GM21515 (cell line): ENCODE results near the gene CD74.
"Not testable (repeated sequence)": the region's sequence is repeated elsewhere in the genome, so short reads cannot be mapped to it uniquely, and the experiment has no call there.

Experiments used
- ATAC-seq: cut with Tn5 transposase; IDR thresholded peaks from one replicate; pipeline ENCODE4 v1.9.1; 2021; ENCODE audit not compliant: unreplicated experiment

The CD74 gene

DNA sequence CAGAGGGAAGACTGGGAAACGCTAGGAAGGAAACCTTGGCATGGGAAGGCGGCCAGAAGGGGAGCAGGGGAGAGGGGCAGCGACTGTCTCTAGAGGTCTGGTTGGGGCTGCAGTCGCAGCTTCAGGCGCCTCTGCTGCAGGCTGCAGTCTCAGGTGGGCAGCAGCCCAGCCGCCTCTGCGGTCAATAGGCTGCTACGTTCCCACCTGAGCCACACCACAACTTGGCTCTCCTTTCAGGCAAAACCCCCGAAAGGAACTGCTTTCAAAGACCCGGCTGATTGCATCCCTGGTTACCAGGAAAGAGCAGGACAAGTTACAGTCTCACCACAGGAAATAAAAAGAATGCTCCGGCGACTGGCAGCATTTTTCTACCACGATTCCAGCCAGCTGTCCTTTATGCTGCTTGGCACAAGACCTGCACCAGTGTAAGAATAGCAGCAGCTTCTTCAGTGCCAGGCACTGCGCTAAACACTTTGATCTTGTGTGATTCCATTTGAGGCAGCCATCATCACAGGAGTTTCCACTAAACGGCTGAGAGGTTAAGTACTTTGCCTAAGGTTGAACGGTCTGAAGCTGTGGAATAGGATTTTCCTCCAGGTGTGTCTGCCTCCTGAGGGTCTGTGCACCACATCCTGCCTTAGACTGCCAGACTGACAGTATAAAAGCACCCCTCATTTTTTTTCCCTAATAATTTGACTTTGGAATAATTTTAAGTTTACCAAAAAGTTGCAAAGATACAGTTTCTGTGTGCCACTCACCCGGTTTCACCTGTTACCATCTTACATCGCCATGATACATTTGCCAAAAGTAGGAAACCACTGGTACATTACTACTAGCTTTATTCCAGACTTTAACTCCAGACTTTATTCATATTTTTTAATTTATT is 29.3 kb upstream of the CD74 start:
- ATAC-seq: no peak

DNA sequence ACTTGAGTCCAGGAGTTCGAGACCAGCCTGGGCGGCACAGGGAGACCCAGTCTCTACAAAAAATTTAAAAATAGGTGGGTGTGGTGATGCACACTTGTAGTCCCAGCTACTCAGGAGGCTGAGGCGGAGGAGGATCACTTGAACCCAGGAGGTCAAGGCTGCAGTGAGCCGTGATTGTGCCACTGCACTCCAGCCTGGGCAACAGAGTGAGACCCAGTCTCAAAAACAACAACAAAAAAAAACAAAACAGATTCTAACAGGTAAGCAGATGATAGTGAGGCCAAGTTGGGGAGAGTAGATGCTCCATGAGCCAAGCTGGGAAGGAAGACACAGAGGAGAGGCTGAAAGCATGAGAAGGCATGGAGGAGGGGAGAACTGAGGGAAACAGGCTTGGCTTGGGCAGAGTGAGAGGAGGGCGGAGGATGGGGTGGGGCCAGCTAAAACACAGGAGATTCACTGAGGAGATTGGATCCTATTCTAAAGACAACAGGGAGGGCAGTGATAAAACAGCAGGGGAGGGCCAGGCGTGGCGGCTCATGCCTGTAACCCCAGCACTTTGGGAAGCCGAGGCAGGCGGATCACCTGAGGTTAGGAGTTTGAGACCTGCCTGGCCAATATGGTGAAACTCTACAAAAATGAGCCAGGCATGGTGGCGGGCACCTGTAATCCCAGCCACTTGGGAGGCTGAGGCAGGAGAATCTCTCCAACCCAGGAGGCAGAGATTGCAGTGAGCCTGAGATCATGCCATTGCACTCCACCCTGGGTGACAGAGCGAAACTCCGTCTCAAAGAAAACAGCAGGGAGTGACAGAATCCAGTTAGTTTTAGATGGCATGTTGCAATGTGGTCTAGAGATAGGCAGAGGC is 28.5 kb upstream of the CD74 start:
- ATAC-seq: no peak

DNA sequence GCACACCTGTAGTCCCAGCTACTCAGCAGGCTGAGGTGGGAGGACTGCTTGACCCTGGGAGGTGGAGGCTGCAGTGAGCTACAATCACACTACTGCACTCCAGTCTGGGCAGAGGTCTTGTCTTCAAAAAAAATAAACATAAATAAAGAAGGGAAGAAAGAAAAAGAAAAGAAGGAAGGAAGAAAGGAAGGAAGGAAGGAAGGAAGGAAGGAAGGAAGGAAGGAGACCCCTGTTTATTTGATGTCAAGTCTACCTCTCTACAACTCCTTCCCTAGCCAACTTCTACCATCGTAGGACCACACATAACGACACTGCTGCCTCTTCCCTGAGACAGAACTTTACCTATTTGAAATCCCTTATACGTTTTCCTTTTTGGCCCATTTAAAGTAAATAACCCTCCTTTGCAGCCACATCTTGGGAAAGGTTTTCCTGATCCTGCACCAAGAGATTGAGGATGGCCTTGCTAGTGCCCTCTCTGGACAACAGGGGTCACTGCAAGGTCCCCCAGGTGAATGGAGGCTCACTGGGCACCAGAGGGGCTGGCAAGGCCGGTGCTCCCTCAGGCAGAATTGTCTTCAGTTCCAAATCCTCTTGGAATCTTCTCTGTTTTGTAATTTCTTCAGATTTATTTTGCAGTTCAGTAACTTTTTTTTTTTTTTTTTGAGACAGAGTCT is 26.3 kb upstream of the CD74 start:
- ATAC-seq: no peak

DNA sequence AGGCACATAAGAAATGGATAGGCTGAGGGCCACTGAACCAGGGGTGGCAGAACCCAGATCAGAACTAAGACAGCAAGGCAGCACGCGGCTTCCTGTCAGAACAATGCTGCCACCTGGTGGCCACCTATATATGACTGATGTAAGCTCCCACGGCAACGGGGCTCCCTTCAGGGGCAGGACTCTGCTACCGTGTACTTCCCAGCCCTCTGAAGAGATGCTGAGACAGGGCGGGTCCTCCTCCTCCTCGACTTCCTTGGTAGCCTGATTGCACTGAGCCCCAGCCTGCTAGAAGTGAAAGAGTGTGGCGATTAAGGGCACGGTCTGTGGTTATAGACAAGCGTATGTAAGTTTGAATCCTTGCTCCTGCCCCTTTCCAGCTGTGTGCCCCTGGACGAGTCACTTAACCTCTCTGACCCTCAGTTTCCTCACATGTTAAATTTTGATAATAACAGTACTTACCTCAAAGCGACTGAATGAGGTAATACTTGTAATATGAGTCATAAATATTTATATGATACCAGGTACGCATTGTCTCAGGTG is 23.5 kb upstream of the CD74 start:
- ATAC-seq: peak; percentile 86

DNA sequence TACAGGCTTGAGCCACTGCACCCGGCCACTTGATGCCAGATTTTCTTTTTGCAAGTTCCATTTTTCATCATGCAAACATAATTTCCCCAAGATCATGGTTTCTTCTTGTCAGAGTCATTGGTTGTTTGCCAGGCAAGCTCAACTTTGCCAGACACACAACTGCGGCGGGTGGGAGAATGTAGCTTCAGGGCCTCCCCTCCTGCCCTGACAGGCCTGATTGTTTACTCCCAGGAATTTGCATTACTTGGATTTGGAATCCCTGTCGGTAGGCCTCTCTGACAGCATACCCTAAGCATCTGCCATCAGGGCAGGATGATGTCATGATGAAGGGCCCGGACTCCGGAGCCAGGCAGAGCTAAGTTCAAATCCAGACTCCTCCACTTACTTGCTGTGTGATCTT is 21.8 kb upstream of the CD74 start:
- no peak for ATAC-seq

DNA sequence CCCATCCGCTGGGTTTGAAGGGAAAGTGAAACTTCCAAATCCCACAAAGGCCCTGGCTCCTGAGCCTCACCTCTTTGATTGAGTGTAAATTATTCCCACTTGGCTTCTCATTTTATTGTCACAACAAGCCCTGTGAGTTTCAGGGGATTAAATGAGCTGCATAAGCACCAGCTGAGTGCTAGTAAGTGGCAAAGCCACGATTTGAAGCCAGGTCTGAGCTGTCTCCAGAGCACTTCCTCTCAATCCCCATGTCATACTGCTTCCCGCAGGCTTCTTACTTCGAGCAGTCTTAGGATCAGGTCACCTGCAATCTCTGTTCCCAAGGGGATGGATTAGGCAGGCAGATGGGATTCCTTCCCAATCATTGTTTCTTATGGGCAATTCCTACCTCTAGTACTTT is 18.9 kb upstream of the CD74 start:
- no peak for ATAC-seq

DNA sequence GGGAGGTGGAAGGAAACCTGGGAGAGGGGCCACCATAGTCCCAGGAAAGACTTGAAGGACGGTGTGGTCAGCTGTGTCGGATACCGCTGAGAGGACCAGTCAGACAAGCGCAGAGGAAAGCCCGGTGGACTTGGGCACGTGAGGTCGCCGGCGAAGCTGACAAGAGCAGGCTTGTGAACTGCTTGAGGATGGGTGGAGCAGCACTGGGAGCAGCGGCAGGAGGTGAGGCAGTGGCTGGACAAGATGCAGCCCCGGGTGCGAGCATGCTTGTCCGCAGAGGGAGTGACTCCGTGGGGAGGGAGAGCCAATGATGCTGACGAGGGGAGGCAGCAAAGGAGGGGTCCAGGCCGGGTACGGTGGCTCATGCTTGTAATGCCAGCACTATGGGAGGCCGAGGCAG is 18.3 kb upstream of the CD74 start:
- ATAC-seq: no peak

DNA sequence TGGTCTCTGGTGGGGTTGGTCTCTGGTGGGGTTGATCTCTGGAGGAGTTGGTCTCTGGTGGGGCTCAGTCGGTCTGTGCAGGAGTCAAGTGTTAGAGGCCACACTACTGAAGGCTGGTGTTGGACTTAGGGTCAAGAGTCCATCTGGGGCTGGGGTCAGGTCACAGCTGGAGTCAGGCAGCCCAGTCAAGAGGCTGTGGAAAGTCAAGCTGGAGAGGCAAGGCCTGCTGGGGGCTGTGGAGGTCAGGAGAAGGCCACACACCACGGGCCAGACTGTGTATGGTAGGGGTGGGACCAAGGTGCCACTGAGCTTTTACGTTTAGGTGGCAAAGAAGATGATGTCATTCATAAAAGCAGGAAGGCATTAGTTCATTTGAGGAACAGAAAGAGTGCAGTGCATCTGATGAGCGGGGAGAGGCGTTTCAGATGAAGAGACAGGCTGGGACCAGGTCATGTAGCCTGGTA is 16.7 kb upstream of the CD74 start:
- ATAC-seq: no peak

DNA sequence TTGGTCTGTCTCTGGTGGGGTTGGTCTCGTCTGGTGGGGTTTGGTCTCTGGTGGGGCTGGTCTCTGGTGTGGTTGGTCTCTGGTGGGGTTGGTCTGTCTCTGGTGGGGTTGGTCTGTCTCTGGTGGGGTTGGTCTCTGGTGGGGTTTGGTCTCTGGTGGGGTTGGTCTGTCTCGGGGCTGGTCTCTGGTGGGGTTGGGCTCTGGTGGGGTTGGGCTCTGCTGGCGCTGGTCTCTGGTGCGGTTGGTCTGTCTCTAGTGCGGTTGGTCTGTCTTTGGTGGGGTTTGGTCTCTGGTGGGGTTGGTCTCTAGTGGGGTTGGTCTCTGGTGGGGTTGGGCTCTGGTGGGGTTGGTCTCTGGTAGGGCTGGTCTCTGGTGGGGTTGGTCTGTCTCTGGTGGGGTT is 16.3 kb upstream of the CD74 start:
- no peak for ATAC-seq

DNA sequence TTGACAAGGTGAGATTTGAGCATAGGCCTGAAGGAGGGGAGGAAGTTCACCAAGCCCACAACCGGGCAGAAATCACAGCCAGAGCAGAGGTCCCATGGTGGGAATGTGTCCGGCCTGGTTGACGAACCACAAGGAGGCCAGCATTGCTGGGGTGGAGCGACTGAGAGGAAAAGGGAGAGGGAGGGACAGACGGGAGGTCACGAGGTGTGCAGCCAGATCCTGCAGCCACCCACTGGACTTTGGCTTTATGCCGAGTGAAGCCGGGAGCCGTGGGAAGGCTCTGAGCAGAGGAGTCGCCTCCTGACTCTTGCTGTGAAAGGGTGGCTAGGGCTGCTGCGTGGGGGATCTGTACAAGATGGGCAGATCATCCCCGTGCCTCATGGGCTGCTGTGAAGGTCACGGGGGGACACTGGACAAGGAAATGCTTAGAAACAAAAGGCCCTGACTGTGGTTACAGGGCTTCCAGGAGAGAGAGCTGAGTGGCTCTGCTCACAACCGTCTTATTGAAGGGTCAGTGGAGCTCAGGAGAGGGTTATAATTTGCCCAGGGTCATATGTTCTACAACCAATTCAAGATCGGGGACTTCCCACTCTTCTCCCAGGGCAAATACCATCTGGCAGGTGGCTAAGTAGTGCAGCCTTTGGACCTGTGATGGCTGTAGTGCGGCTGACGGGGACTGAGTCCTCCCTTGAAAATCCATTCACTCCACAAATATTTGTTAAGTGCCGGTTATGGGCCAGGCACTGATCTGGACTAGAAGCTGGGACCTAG is 15.6 kb upstream of the CD74 start:
- no peak for ATAC-seq

DNA sequence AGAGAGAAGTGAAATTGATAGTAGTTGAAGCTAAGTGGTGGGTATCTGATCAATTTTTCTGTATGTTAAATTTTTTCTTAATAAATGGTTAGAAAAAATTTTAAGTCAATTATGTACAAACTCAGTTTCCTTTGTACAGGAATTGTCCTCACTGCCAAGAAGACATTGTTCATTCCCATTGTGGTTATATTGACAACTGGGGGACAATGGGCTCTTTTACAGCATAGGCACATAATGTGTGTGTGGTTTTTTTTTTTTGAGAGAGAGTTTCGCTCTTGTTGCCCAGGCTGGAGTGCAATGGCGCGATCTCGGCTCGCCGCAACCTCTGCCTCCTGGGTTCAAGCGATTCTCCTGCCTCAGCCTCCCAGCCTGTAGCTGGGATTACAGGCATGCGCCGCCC is 13.5 kb upstream of the CD74 start:
- ATAC-seq: not testable (repeated sequence)

DNA sequence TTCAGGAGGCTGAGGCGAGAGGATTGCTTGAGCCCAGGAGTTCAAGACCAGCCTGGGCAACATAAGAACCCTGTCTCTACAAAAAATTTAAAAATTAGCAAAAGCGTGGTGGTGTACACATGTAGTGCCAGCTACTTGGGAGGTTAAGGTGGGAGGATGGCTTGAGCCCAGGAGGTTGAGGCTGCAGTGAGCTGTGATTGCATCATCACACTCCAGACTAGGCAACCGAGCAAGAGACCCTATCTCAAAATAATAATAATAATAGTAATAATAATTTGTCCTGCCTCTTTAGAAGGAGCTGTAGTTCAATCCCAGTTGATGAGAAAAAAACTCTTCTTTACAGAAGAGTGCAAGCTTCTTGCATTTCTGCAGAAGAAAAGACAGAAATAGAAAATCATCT is 10.0 kb upstream of the CD74 start:
- no peak for ATAC-seq

DNA sequence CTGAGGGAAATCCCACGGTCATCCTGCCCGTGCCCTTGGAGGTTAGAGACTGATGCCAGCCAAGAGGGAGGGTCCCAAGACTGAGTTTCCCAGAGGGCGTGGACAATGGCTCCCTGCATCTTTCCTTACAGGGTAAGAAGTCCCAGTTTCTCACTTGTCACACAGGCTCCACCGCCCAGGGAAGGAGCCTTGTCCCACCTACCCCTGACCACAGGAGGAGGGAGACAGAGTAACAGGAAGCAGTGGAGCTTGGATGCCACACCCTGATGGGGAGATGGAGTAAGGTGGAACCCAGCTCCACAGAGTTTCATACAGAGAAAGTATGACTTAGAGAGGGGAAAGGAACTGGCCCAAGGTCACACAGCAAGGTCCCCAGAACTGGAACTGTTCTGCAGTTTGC is 9.4 kb upstream of the CD74 start:
- no peak for ATAC-seq

DNA sequence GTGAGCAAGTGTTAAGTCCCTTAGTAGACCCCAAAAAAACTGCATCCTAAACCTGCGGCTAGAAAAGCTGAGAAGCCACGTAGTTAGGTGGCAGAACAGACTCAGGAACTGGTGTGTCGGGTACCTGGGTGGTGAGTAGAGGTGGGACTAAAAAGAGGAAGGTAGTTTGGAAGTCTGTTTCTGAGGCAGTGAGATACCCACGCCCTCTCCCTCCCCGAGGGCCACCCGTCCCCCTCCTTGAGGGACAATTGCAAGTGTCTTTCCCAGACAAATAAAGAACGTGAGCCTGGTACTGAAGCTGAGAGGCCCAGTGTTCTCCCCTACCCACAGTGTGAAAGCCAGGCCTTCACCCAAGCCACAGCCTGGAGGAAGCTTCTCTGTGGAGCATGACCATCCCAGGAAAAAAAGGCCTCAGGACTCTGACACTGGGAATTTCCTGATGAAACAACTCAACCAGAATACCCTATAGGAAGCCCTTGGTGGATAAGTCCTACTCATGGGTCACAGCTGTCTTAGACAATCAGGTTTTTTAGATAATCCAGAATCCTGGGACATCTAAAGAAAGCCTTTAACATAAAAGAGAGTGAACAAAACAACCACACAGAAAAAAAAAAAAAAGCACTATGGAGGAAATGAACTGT is 7.0 kb upstream of the CD74 start:
- no peak for ATAC-seq

DNA sequence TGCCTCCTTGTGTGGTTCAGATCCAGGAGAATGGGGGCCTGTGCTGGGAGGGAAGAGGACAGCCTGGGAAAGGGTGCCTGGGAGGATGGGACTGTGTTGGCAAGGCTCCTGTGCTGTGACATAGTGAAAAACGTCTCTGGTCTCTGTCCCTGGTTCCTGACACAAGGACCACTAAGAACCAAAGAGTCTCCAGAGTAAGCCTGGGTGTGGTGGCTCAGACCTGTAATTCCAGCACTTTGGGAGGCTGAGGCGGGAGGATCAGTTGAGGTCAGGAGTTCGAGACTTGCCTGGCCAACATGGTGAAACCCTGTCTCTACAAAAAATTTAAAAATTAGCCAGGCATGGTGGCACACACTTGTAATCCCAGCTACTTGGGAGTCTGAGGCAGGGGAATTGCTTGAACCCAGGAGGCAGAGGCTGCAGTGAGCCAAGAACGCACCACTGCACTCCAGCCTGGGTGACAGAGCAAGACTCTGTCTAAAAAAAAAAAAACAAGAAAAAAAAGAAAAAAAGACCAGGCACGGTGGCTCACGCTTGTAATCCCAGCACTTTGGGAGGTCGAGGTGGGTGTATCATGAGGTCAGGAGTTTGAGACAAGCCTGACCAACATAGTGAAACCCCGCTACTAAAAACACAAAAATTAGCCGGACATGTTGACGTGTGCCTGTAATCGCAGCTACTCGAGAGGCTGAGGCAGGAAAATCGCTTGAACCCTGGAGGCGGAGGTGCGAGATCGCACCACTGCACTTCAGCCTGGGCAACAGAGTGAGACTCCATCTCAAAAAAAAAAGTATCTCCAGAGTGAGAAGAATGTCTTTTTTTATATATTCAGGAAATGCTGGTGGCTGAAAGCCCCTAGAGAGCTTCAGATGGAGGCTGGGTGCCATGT is 1.4 kb upstream of the CD74 start:
- ATAC-seq: not testable (repeated sequence)

DNA sequence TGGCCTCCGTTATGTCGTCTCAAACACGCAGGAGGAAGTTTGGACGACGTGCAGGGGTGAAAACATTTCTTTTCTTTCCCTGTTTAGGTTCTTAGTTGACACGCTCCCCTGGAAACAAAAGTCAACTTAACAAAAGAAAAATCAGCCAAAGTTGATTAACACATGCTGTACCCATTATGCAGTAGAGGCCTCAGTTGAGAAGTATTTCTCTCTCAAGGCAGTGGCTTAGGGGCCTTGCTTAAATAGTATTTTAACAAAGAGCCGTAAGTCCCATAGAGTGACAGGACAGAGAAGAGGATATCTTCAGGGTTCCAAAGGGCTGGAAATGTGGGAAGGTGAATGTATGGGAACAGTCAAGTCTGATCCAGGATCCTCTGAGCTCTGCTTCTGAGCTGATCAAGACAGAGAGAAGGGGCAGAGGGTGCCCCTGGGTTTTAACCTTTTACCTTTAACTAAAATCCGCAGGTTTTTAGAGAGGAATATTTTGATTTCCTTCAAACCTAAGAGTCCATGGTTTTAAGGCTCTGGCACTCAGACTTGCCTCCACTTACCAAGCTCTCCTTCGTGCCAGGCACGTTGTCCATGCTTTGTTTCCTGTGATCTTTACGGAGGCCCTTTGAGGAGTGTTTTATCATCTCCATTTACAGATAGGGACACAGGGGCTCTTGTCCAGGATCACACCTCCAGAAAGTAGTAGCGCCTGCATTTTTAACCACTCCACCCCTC is 629 bp upstream of the CD74 start:
- ATAC-seq: no peak

DNA sequence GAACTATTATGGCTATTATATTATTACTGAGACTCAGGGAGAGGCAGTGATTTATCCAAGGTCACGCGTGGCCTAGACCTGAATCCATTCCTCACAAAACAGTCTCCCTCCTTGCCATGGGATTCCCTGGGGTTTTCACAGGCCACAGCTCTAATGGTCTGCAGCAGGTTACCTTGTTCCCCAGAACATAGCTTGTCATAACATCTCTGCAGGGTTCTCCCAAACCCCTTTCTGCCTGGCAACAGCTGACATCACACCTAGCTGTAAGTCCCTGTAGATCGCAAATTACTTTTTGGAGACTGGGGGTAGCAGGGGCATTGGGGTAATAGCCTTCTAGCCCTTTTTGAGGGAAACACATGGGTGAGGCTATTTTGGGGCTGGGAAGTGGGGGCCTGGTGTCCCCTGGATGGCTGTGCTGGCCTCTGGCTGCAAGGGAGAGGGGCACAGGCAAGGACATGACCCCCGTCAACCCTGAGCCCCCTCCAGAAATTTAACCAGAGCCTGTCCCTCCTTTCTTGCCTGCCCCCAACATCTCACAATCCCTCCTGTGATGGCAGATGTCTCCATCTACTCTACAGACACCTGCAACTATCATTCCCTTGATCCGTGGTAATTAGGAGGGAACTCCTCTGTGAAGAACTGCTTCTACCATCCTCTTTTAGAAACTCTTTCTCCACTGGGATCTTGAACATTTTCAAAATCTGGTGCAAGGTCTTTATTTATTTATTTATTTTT is 1.3 kb downstream of the CD74 start:
- no peak for ATAC-seq
